CD4-positive, alpha-beta T cell (primary cell): Measurements from ENCODE around the gene SASH1. TPM values are rescaled to one million over a fixed set of nuclear protein-coding genes. Genes with fewer than 3 reads are reported as not detected.

Source experiments
- ATAC-seq: fragments of 200-7000 bp; cut with Tn5 transposase; one replicate; pipeline ENCODE4 v1.10.0; 2022; ENCODE audit warnings: mild to moderate bottlenecking; ENCODE audit not compliant: poor library complexity
- CTCF ChIA-PET: fragments of 350-600 bp; sonication (Branson Sonifier 250); formaldehyde crosslinking; loops from one replicate; lab custom pipeline; 2021; ENCODE audit warnings: antibody characterized with exemption, inconsistent platforms; lab: Charles Lee
- POLR2A ChIA-PET: fragments of 350-600 bp; sonication (Branson Sonifier 250); formaldehyde crosslinking; loops from one replicate; lab custom pipeline; 2021; ENCODE audit warnings: antibody characterized with exemption, inconsistent platforms; lab: Charles Lee
- DNase-seq, 14 experiments: peaks; one replicate each; pipeline ENCODE4 v3.0.0-alpha.2; 2013 to 2020; ENCODE audit warnings: mixed read lengths in 2 of 14
- H3K27ac ChIP-seq, 2 donors: one replicate each; pipeline versions ENCODE4 v1.5.1 to v1.7.0; 2013; ENCODE audit warnings: low read length in 2 of 2, low read depth in 1 of 2, mild to moderate bottlenecking in 1 of 2
- H3K27me3 ChIP-seq, 2 experiments: 1 replicate in 1 of 2; 2 replicates in 1 of 2; pipeline versions ENCODE4 v1.6.1 to v1.7.0; 2013; ENCODE audit warnings: low read length in 2 of 2, control low read depth in 1 of 2, mild to moderate bottlenecking in 1 of 2, moderate library complexity in 1 of 2; ENCODE audit not compliant: insufficient read depth in 2 of 2, control insufficient read depth in 1 of 2
- H3K36me3 ChIP-seq: one replicate; pipeline ENCODE4 v1.6.1; 2013; ENCODE audit warnings: low read length, control low read depth; ENCODE audit not compliant: insufficient read depth
- H3K4me1 ChIP-seq: one replicate; pipeline ENCODE4 v1.6.1; 2013; ENCODE audit warnings: low read length, control low read depth; ENCODE audit not compliant: insufficient read depth
- H3K4me3 ChIP-seq: one replicate; pipeline ENCODE4 v1.5.1; 2013; ENCODE audit warnings: mild to moderate bottlenecking, low read length, moderate library complexity
- H3K9me3 ChIP-seq, 2 experiments: 1 replicate in 1 of 2; 2 replicates in 1 of 2; pipeline versions ENCODE4 v1.6.1 to v1.7.0; 2013; ENCODE audit warnings: low read length in 2 of 2, mild to moderate bottlenecking in 2 of 2, control low read depth in 1 of 2, moderate library complexity in 1 of 2; ENCODE audit not compliant: control insufficient read depth in 1 of 2, insufficient read depth in 1 of 2
- H3K27ac Mint-ChIP-seq: one replicate; pipeline ENCODE4 v1.8.0; 2020; ENCODE audit warnings: mixed read lengths
- H3K27me3 Mint-ChIP-seq: one replicate; pipeline ENCODE4 v1.8.0; 2021; ENCODE audit warnings: mixed read lengths
- H3K36me3 Mint-ChIP-seq: one replicate; pipeline ENCODE4 v1.8.0; 2021; ENCODE audit warnings: low read depth, mixed read lengths
- H3K4me1 Mint-ChIP-seq: one replicate; pipeline ENCODE4 v1.8.0; 2021; ENCODE audit warnings: low read depth, mixed read lengths
- H3K4me3 Mint-ChIP-seq: one replicate; pipeline ENCODE4 v1.8.0; 2020; ENCODE audit warnings: mild to moderate bottlenecking, mixed read lengths
- H3K9me3 Mint-ChIP-seq: one replicate; pipeline ENCODE4 v1.8.0; 2020; ENCODE audit warnings: mixed read lengths
- CTCF ChIP-seq: fragments of 200-600 bp; IDR thresholded peaks from one replicate; pipeline ENCODE4 v1.8.0; 2022; ENCODE audit warnings: antibody characterized with exemption, mild to moderate bottlenecking
- intact Hi-C, 2 experiments: fragments of 100-400 bp; cut with DNase I in 1 of 2; cut with micrococcal nuclease in 1 of 2; formaldehyde crosslinking; loops; one replicate each; pipeline versions ENCODE4 v1.15.1 to v1.9.0; 2023 to 2025; cut with DNase I, micrococcal nuclease
- total RNA-seq, 174 experiments: library from RNA in 2 of 174; stranded (reverse) in 2 of 174; gene quantifications; one replicate each; pipeline ENCODE4 v1.2.3 and lab custom pipeline; 2021 to 2026

The SASH1 gene
- total RNA-seq, 2 experiments from 2014 or later, result 0.58 to 0.75 TPM

GRCh38 chr6:148465670-148466069 lies 123.0 kb downstream of the SASH1 start:
- Histone ChIP-seq H3K9me3 (no peaks in the 10 kb centered on the region), H3K27ac (no peak overlapping the region), H3K27me3 (peaks cover 2 to 5% of the 10 kb centered on the region in 2 experiments), H3K36me3 (no peaks in the 10 kb centered on the region), H3K4me1 (peaks cover 3% of the 10 kb centered on the region), H3K4me3 (no peak overlapping the region)
- DNase-seq (no peak), ATAC-seq (no peak)
- intact Hi-C loops, result loop anchor here (2.0 to 10.0 kb wide), 3 partner anchors 289 to 1609 kb away; no protein-coding TSS in a partner anchor
- POLR2A ChIA-PET, result no interaction called here
- Mint-ChIP-seq H3K9me3 (no peaks in the 10 kb centered on the region), H3K4me1 (no peaks in the 10 kb centered on the region), H3K4me3 (no peak overlapping the region), H3K27ac (no peak overlapping the region), H3K27me3 (peaks cover 29% of the 10 kb centered on the region), H3K36me3 (no peaks in the 10 kb centered on the region)
- no peak for TF ChIP-seq CTCF
- CTCF ChIA-PET, result interaction anchor here (0.7 kb wide), 1 partner anchor 1563 kb away, joined by 5 read pairs; no protein-coding TSS in a partner anchor

GRCh38 chr6:148466158-148466557 lies 123.5 kb downstream of the SASH1 start:
- Mint-ChIP-seq H3K4me1 (no peaks in the 10 kb centered on the region), H3K36me3 (no peaks in the 10 kb centered on the region), H3K9me3 (no peaks in the 10 kb centered on the region), H3K4me3 (no peak overlapping the region), H3K27me3 (peaks cover 34% of the 10 kb centered on the region), H3K27ac (no peak overlapping the region)
- POLR2A ChIA-PET, result no interaction called here
- Histone ChIP-seq H3K4me1 (peaks cover 3% of the 10 kb centered on the region), H3K4me3 (no peak overlapping the region), H3K36me3 (no peaks in the 10 kb centered on the region), H3K9me3 (no peaks in the 10 kb centered on the region), H3K27ac (no peak overlapping the region), H3K27me3 (peaks cover 2 to 5% of the 10 kb centered on the region in 2 experiments)
- intact Hi-C loops, result loop anchor here in 1 of 2 experiments (10.0 kb wide), 1 partner anchor 321 kb away; no protein-coding TSS in a partner anchor
- CTCF ChIA-PET, result no interaction called here
- TF ChIP-seq CTCF, result no peak
- DNase-seq, result no peak
- no peak for ATAC-seq

DNA sequence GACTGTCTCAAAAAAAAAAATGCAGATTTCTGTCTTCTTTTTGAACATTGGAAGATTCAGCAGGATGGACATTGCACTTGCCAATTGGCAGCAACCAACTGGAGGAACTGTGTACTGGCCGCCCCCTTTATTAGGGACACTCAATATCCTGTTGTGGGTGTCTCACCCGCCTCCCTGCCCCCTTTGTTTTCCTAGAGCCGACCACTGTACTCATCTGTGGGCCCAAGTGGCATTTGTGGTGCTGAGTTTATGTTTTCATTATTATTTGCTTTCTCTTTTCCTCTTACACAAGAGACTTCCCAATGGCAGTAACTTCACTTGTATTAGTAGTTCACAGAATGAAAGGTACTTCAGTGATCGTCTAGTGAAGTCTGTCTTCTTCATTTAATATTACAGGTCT lies 125.3 kb downstream of the SASH1 start:
- Mint-ChIP-seq H3K27me3 (peaks cover 47% of the 10 kb centered on the region), H3K9me3 (no peaks in the 10 kb centered on the region), H3K27ac (no peak overlapping the region), H3K4me3 (no peak overlapping the region), H3K36me3 (no peaks in the 10 kb centered on the region), H3K4me1 (no peaks in the 10 kb centered on the region)
- no peaks in the 10 kb centered on the region for H3K36me3 ChIP-seq
- no peak overlapping the region for H3K4me3 ChIP-seq
- no peak for TF ChIP-seq CTCF
- DNase-seq, result no peak
- peaks cover 2 to 5% of the 10 kb centered on the region in 2 experiments for H3K27me3 ChIP-seq
- no peaks in the 10 kb centered on the region for H3K9me3 ChIP-seq
- POLR2A ChIA-PET, result no interaction called here
- CTCF ChIA-PET, result no interaction called here
- ATAC-seq, result no peak
- no peak overlapping the region for H3K27ac ChIP-seq
- intact Hi-C loops, result loop anchor here in 1 of 2 experiments (10.0 kb wide), 1 partner anchor 323 kb away; no protein-coding TSS in a partner anchor
- H3K4me1 ChIP-seq, result peaks cover 3% of the 10 kb centered on the region
